GM19099 (cell line): ENCODE results near the gene UBR7.

Experiments
- POLR2A ChIP-seq: IDR thresholded peaks from 3 replicates; pipeline ENCODE4 v1.6.1; 2011; ENCODE audit warnings: low read depth; ENCODE audit not compliant: insufficient read length; ENCODE audit errors: extremely low read depth

Gene UBR7, protein sequence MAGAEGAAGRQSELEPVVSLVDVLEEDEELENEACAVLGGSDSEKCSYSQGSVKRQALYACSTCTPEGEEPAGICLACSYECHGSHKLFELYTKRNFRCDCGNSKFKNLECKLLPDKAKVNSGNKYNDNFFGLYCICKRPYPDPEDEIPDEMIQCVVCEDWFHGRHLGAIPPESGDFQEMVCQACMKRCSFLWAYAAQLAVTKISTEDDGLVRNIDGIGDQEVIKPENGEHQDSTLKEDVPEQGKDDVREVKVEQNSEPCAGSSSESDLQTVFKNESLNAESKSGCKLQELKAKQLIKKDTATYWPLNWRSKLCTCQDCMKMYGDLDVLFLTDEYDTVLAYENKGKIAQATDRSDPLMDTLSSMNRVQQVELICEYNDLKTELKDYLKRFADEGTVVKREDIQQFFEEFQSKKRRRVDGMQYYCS

DNA sequence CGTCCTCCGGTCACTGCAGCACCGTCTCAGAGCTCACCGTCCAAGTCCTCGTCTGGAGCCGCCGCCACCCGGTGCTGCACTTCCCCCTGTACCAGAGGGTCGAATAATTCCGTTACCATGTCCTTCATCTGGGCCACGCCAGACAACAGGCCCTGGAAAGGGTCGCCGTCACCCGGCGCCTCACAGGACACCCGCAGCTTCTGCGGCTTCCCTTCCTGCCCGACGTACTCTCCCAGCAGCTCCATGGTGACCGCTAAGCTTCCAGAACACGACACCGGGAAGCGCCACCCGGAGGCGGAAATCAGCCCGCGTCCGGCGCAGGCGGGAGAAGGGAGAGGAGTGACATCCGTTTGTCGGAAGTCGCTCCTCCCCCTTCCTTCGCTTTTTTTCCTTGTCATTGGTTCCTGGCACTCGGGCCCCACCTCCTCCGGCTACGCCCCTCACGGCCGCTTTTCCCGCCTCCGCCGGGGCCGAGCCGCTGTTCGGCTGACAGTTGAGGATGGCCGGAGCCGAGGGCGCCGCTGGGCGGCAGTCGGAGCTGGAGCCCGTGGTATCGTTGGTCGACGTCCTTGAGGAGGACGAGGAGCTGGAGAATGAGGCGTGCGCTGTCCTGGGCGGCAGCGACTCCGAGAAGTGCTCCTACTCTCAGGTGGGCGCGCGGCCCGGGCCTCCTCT is at the start of gene UBR7, which contains the start of gene GON7:
UBR7 (plus strand) TSS at position 464 of the 675 bp plus-strand sequence; CDS start at position 500, 36 bp downstream.
GON7 (minus strand) TSS at position 273 of the 675 bp plus-strand sequence; CDS start at position 245, 28 bp downstream.
- peak; percentile 88 for TF ChIP-seq POLR2A

DNA sequence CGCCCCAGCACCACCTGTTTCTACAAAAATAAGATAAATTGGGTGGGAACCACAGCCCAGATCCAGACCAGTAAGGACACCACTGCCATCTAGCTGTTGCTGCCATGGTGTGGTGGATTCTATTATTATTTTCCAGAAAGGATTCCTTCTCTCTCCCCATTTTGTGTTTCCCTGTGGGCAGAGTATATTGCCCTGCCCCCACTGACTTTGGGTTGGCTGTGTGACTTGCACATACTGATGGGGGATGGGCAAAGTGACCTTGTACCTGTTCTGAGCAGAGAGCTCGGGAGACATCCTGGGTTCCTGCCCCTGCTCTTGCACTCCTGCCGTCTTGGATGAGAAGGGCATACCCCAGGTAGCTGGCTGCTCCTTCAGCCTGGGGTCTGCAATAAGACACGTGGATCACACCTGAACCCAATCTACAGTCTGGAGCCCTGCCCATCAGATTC is 46.7 kb upstream of the UBR7 start:
- TF ChIP-seq POLR2A, result no peak

DNA sequence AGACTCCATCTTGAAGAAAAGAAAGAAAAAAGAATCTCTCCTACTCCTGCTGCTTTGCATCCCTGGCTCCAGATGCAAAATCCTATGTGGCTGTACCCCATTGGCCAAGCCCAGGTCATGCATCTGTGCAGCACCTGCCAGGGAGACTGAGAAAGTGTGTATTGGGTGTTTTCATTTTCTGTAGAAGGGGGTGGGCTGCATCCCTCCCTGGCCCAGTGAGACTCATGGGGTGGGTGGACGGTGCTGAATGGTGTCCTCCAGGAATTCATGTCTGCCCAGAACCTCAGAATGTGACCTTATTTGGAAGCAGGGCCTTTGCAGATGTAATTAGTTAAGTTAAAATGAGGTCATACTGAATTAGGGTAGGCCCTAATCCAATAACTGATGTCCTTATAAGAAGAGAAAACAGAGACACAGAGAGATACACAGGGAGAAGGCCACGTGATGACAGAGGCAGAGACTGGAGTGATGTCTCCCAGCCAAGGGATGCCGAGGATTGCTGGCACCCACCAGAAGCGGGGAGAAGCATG is 45.6 kb upstream of the UBR7 start:
- TF ChIP-seq POLR2A, result no peak

DNA sequence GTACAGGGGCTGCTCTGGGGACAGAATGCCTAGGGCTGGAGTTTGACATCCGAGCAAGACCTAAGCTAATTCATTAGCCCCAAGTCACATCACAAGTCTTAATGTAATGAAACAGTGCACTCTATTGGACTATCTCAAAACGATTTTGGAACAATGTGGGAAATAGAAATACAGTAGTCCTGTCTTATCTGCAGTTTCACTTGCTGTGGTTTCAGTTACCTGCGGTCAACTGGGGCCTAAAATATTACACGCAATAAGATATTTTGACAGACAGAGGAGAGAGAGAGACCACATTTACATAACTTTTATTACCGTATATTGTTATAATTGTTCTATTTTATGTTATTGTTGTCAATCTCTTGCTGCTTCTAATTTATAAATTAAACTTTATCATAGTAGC is 43.5 kb upstream of the UBR7 start:
- no peak for TF ChIP-seq POLR2A

DNA sequence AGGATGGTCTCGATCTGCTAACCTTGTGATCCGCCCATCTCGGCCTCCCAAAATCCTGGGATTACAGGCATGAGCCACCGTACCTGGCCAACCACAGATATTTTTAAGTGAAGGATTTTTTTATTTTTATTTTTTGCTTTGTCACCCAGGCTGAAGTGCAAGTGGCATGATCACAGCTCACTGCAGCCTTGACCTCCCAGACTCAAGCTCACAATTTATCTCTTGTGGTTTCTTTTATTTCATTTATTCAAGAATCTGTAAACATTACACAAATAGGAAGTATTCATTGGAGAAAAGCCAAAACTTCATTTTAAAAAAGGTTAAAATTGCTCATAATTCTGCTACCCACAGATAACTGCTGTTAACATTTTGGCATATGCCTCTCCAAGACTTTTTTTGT is 35.7 kb upstream of the UBR7 start:
- no peak for TF ChIP-seq POLR2A

DNA sequence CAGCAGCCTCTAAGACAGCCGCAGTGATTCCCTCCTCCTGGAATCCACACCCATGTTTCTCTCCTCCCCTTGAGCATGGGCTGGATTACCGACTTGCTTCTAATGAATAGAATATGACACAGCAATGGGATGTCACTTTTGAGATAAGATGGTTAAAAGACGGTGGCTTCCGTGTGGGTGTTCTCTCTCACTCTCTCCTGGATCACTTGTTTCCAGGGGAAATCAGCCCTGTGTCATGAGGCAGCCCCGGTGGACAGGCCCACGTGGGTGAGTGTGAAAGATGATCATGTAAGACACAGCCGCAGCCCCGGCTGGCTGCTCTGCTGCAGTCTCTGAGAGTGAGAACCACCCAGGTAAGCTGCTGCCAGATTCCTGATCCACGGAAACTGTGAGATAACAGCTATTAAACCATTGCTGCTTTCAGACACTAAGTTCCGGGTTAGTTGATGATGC is 33.1 kb upstream of the UBR7 start:
- no peak for TF ChIP-seq POLR2A

DNA sequence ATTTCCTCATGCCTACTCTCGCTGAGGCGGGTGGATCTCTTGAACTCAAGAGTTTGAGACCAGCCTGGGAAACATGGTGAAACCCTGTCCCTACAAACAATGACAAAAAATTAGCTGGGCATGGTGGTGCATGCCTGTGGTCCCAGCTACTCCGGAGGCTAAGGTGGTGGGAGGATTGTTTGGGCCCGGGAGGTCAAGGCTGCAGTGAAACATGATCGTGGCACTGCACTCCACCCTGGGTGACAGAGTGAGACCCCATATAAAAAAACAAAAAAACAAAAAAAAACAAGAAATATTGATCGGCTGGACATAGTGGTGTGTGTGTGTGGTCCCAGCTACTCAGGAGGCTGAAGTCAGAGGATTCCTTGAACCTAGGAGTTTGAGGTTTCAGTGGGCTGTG is 31.6 kb upstream of the UBR7 start:
- no peak for TF ChIP-seq POLR2A

DNA sequence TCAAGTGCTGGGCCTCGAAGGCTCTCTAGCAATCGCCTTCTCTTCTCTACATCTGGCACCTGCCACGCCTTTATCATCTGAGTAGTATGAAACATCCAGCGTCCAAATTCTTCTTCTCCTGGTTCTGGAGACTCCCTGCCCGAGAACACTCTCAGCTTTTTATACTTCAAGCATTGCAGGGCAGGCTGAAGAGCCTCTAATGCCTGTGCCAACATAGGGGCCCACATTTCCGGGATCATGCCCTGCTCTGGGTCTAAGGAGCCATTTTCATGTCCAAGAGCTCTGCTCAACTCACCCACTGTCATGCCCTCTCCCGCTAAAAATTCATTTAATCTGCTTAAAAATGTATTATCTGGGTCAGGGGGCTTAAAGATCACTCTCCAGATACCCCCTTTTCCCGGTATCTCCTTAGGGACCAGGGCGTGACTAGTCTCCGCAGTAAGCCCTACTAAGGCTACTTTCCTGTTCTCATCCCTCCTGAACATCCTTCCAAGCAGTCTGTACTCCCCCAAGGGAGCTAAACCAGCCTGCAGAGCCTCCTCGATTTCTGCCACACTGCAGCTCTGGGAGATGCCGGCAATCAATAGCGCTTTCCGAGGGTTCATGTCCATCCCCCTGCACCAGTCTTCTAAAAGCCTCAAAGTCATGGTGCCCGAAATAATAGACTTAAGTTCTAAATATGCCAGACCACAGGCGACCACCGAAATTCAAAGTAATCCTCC is 23.3 kb upstream of the UBR7 start:
- TF ChIP-seq POLR2A, result no peak

DNA sequence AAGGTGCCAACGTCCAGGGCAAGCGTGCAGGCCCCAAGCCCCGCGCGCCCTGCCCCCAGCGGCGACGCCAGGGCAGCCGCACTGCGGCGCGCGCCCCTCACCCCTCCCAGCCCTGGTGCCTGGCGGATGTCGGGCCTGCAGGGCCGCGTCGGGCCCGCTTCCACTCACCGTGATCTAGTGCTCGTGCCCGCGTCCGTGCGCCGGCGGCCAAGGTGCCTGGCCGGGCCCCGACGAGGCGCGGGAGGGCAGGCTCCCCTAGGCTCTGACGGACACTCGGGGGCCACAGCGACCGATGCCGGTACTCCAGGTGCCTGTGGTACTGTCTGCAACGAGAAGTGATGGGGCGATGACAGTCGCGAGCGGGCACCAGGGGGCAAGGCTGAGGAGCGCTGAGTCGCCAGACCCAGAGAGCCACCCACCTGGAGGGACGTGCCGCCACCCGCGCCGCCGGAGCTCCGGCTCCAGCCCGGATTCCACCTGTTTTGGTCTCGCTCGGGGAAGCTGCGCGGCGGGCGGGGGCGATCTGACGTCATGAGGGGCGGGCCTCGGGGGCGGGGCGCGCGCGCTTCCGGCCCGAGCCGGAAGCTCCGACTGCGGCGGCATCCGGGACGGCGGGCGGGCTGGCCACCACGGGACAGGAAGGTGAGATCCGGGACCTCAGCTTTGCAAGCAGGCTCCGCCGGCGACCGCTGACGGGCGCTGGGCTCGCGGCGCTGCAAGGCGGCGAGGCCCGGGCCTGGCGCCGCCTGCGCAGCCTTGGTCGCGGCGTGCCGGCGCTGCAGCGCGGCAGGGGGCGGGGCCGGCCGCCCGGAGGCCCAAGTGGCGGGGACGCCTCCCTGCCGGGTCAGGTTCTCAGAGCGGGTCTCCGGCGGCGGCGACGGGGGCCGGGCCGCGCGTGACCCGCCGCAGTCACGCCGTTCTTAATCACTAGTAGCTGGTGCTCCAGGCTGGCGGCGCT is 22.4 kb upstream of the UBR7 start, which contains the start of the genes LYSET and MOAP1:
LYSET (plus strand) TSS at position 927 of the 958 bp plus-strand sequence. CDS start 89 bp downstream, outside the sequence.
MOAP1 (minus strand) TSS at position 507 of the 958 bp plus-strand sequence. CDS start 655 bp downstream, outside the sequence.
- TF ChIP-seq POLR2A, result peak; percentile 84

DNA sequence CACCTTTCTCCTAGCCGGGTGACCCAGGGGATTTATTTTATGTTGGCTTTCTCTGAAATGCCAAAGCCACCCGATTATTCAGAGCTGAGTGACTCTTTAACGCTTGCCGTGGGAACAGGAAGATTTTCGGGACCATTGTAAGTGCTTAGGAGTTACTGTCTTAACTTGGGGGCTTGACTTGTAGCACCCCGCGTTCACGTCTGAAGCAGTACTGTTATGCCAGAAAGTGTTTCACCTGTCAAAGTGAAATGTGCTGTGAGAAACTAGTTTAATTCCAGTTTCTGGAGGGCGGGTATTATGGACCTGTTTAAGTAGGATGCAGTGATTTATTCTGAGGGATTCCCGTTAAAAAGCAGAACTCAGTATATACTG is 21.7 kb upstream of the UBR7 start:
- no peak for TF ChIP-seq POLR2A

DNA sequence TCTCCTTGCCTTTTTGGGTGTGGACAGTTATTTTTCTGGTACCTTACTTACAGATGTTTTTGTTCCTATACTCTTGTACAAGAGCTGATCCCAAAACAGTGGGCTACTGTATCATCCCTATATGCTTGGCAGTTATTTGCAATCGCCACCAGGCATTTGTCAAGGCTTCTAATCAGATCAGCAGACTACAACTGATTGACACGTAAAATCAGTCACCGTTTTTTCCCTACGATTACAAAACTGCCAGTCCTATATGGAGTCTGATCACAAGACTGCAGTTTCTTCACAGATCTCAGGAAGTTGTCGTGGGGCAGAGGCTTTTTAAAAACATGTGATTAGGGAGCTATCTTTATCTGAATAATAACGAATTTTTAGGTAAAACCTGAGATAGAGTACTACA is 20.6 kb upstream of the UBR7 start:
- no peak for TF ChIP-seq POLR2A

DNA sequence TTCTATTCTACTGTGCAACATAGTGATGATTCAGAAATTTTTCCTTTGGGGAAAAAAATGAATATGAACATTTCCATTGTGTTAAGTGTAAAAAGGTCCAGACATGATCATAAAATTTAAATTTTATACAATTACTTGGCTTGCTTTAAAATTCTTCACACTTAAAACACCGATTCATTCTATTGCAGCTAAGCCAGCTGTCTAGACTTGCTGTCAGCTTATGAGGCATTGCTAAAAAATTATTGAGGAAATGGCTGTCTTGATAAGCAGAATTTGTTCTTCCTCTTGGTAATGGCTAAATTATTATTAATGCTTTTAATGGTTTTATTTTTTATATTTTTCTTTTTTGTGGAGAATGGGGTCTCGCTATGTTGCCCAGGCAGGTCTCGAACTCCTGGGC is 20.1 kb upstream of the UBR7 start:
- no peak for TF ChIP-seq POLR2A

DNA sequence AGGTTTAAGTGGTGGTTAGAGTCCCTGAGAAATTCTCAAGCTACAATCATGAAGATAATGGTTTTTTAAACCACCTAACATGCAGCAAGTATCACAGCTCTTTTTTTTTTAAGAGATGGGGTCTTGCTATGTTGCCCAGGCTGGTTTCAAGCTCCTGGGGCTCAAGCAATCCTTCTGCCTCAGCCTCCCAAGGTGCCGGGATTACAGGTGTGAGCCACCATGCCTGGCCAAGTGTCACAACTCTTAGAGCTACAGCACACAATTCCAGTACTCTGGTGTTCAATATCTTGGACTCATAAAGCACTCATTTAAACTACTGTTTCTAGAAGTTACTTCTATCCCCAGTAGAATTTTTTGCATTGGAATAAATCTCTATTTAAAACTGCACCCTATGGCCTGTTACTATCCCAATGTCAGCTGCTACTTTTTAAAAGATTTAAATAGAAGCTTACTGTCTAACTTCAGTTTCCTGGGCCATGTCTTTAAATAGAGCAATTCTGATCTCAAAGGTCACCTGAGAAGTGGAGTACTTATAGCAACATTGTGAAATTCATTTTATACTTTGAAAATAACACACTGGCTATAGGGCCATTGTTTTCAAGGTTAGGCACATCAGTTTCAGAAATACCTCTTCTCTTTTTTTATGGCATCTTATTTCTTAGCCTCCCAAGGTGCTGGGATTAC is 11.6 kb upstream of the UBR7 start:
- no peak for TF ChIP-seq POLR2A
